Activated CD8-positive, alpha-beta memory T cell treated with anti-CD3 and anti-CD28 coated beads, Interleukin-2, amount 50 U/mL, for 1 hour (primary cell): ENCODE data around the gene B4GALNT2.
"Not testable (repeated sequence)": the region's sequence is repeated elsewhere in the genome, so short reads cannot be mapped to it uniquely, and the experiment has no call there.

Source experiments
- DNase-seq: peaks from one replicate; pipeline ENCODE4 v3.0.0-alpha.2; 2020; ENCODE audit errors: extremely low read depth

B4GALNT2 gene

DNA sequence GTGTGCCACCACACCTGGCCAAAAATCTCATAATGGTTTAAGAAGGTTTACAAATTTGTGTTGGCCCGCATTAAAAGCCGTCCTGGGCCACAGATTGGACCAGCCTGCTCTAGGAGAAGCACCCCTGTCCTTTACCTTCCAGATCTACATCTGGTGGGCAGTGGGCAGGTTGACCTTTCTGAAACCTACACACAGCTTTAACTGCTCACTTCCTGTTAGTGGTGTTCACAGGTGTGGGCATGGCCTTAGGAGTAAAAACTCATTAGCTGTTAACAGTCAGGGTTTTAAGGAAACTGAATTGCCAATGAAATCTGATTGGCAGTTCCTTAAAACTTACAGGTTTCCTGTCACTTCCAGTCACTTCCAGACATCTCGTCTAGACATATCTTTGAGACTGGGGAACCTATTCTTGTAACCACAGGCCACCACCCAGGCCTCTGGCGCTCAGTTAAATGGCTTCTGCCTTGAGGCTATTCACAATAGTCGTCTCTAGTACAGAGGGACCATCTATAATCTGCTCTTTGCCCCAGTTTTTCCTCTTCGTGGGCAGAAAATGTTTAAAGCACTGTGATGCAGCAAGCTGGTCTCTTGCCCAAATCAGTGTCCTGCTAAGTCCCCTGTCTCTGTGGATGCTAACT is 48.5 kb downstream of the B4GALNT2 start:
- DNase-seq = no peak

DNA sequence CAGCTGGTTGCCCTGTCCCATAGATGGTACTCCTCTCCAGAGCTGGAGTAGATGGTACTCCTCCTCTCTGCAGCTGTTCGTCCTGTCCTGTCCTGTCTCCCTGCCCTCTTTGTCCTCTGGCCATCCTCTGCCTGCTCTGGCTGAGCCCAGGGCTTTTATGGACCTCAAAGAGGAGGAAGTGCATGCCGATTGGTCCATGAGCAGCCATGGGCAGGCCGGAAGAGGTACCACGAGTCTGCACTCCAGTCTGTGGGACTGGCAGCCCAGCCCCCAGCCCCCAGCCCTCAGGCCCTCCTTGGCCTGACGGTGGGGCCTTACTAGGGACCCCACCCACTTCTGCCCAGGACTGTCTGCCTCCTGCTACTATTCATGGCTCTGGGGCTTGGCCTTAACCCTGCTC is 50.8 kb downstream of the B4GALNT2 start:
- no peak for DNase-seq

DNA sequence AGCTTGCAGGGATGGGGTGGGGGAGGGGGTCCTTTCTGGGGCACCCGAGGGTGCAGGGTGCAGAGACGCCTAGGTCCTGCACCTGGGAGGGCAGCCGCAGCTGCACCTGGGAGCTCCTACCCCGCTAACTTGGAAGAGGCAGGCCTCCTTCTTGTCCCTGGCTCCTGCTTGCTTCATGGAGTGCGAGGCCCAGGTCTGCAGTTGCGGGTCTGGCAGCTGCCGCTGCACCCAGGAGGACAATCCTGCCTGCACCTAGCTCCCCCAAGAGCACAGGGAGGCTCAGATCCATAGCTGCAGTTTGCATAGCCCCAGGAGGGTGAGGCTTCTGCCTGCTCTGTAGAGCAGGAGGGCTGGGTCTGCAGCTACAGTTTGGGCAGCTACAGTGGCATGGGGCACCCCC is 51.2 kb downstream of the B4GALNT2 start:
- DNase-seq = no peak

DNA sequence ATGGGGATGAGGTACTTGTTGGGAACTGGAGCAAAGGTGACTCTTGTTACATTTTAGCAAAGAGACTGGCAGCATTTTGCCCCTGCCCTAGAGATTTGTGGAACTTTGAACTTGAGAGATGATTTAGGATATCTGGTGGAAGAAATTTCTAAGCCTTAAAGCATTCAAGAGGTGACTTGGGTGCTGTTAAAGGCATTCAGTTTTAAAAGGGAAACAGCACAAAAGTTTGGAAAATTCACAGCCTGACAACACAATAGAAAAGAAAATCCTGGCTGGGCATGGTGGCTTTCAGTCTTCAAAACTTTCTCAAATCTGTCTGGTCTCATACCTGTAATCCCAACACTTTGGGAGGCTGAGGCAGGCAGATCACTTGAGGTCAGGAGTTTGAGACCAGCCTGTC is 52.0 kb downstream of the B4GALNT2 start:
- not testable (repeated sequence) for DNase-seq

DNA sequence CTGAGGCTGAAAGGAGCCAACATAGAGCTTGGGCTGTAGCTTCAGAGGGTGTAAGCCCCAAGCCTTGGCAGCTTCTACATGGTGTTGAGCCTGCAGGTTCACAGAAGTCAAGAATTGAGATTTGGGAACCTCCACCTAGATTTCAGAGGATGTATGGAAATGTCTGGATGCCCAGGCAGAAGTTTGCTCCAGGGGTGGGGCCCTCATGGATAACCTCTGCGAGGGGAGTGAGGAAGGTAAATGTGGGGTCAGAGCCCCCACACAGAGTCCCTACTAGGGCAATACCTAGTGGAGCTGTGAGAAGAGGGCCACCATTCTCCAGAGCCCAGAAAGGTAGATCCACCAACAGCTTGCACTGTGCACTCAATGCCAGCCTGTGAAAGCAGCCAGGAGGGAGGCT is 52.8 kb downstream of the B4GALNT2 start:
- DNase-seq = not testable (repeated sequence)

DNA sequence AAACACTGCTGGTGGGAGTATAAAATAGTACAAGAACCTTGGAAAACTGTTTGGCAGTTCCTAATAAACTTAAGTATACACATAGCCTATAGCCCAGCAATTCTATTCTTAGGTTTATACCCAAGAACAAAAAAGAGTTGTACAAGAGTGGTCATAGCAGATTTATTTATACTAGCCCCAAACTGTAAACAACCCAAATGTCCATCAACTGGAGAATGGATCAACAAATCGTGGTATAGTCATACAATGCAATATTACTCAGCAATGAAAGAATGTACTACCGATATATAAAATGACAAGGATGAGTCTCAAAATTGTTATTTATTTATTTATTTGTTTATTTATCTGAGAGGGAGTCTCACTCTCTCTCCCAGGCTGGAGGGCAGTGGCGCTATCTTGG is 54.7 kb downstream of the B4GALNT2 start:
- DNase-seq = no peak

DNA sequence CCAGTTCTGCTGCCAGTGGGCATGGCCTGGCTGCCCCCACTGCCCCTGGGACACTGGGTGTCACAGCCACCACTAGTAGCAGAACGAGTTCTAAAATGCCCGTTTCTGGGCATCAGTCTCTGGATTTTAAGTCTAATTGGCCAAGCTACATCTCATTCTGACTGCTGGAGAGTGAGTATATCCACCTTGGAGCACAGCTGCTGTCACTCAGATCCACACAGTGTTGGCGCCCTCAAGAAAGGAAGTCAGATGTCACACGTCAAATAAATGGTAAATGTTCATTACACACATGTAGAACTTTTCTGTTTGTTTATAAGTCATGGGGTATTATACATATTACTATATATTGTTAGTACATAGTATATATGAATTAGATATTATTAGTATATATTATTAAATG is 58.4 kb downstream of the B4GALNT2 start:
- no peak for DNase-seq

DNA sequence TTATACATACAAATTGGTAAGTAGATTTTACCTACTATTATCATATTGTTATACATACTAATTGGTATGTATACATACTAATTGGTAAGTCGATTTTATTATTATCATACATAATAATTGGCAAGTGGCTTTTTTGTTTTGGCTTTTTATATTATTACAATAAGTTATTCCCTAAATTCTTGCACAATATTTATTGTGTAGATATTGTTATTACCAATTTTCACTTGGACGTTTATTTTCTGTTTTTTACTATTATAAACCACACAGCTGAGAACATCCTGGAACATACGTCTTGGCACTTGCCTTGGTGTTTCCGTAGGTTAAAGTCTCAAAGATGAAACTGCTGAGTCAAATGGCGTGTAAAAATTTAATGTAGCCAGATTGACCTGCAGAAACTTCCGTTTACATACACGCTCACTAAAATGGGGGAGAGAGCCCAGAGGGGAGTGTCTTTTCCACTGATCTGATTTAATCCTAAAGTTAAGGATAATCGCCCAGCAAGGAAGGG is 58.9 kb downstream of the B4GALNT2 start:
- no peak for DNase-seq

DNA sequence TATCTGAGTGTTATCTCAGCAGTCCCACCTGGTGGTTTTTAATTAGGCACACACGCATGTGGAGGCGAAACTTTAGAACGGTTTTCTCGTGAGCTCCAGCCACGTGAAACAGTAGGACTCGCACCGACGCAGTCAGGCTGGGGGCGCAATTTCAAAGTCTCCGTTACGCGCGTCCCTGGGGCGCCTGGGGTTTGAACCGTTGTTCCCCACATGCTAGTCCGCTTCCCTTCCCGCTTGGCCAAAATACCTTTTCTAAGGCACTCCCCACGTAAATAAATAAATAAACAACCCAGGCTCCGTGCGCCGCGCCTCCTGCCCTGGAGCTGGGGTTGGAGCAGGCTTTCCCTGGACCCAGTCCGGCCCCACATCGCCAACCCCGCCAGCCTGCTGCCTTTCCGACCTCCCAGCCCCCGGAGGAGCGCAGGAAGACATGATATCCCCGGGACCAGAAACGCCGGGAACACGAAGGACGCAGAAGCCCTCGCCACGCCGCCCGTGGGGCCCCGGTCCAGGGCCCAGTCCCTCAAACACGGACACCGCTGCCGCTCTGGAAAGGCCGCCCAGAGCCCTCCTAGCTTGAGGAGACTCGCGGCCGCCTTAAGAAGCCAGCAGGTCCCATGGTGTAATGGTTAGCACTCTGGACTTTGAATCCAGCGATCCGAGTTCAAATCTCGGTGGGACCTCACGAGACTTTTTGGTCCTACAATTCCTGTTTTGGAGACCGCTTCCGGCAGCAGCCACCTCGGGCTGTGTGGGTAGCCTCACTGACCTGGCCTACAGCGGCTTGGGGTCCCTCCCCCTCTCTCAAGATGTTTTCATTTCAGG is 59.6 kb downstream of the B4GALNT2 start:
- DNase-seq = peak; percentile 74

DNA sequence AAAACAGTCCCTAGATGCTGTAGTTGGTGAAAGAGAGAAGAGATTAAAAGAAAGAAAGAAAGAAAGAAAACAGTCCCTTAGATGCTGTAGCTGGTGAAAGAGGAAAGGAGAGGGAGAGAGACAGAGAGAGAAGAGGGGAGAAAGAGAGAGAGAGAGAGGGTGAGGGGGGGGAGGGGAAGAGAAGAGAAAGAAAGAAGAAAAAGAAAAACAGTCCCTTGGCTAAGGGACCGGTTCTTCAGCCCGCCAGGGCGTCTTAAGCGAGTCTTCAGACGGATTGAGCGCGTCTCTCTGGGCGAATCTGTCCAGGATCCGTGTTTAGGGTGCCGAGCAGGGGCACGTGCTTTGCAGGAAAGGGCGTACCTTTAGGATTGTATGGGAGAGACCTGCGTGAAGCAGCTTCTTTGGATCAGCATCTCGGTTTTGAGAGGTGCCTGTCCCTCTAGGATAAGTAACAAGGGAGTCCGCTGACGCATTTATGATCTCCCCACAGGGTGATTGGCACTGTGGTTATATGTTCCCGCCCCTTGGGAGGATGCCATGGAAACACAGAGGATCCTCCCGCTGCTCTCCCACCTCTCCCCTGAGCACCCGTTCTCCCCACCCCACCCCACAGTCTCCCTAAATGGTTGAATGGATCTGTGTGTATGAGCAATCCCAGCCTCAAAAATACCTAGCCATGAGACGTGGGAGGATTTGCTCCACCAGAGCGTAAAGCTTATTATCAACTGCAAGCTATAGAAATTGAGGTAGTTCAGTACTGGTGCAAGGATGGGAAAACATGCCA is 61.1 kb downstream of the B4GALNT2 start:
- no peak for DNase-seq

DNA sequence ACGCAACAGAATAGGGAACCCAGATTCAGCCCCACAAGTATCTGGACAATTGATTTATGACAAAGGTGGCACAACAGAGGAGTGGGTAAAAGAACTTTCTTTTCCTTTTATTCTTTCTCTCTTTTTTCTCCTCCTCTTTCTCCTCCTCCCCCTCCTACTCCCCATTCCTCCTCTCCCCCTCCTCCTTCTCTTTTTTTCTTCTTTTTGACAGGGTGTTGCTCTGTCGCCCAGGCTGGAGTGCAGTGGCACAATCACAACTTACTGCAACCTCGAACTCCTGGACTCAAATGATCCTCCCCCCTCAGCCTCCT is 61.7 kb downstream of the B4GALNT2 start:
- DNase-seq = no peak

DNA sequence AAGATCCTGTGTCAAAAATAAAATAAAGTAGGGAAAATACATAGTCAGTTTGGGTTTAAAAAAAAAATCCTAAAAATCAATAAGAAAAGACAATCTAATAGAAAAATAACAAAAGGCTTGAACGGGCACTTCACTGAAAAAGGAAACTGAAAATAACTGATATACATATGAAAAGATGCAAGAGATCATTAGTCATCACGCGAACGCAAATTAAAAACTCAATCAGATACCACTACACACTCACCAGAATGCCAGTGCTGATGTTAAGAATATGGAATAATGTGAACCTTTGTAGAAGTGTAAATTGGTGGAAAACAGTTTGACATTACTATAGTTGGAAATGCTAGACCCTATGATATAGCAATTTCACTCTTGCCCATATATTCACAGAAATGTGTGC is 63.2 kb downstream of the B4GALNT2 start:
- no peak for DNase-seq

DNA sequence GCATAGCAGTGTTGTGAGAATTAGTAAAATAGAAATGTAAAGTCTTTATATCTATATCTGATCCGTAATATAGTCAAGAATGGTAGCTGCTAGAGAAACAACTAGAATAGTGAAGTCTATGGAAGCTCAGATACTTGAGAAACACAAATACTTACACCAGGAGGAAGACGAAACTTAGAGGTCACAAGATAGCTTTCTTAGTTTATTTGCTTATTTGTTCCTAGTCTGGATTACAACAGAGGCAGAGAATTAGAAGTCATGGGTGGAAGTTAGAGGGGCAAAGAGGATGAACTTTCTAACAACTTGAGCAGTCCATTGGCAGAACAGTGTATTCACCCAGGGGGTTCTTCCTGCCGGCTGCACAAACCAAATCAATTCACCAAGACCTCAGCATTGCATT is 64.0 kb downstream of the B4GALNT2 start:
- no peak for DNase-seq

DNA sequence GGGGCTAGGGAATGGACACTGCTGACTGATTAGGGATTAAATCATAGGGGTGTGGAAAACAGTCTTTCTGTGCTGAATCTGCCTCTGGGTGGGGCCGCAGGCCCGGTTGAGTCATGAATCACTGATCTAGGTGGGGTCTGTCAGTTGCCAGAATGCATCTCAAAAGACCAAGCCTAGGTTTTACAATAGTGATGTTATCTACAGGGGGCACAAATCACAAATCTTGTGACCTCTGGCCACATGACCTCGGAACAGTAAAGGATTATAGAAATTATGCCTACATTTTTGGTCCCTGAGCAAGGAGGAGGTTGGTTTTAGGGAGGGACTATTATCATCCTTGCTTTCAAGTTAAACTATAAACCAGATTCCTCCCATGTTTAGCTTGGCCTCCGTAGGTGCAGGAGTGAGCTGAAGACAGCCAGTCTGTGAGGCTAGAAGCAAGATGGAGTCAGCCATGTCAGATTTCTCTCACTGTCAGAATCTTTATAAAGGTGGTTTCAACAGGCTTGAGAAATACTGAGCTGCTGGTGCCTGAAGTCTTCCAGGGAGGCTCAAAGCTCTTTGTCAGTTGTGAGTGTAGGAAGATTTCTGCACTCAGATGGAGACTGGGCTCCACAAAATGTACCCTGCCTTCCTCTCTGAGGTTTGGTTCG is 64.9 kb downstream of the B4GALNT2 start:
- no peak for DNase-seq

DNA sequence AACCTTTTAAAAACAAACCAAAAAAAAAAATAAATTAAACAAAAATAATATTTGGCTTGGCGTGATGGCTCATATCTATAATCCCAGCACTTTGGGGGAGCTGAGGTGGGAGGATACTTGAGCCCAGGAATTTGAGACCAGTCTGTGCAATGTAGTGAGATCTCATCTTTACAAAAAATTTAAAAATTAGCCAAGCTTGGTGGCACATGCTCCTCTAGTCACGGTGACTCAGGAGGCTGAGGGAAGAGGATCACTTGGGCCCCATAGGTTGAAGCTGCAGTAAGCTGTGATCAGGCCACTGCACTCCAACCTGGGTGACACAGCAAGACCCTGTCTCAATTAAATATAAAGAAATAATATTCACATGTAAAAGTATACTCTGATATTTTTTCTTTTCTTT is 65.6 kb downstream of the B4GALNT2 start:
- no peak for DNase-seq

DNA sequence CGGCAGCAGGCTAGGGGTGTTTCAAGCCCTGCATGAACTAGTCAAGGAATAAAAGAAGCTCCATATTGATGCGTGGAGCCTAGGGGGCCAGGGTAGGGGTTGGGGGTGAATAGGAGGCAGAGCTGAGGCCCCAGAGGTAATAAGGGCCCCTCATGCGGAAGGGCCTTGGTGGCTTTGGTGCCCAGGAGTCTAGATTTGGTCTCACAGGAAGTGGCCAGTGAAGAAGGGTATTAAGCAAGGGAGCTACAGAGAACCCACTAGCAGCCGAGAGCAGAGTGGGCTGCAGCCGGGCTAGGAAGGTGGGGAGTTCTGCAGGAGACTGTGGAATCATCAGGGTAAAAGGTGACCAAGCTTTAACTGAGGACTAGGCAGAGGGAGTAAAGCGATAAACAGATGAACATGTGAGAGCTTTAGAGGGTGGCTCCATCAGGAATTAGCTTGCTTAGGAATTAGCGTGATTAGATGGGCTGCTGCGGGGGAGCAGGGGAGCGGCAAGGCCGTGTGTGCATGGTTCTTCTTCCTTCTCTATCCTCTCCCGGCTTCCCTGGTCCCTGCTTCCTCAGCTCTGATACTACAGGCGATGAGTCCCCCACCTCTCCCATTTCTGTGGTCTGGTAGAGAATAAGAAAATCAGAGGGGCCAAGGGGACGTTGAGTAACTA is 68.0 kb downstream of the B4GALNT2 start:
- no peak for DNase-seq

DNA sequence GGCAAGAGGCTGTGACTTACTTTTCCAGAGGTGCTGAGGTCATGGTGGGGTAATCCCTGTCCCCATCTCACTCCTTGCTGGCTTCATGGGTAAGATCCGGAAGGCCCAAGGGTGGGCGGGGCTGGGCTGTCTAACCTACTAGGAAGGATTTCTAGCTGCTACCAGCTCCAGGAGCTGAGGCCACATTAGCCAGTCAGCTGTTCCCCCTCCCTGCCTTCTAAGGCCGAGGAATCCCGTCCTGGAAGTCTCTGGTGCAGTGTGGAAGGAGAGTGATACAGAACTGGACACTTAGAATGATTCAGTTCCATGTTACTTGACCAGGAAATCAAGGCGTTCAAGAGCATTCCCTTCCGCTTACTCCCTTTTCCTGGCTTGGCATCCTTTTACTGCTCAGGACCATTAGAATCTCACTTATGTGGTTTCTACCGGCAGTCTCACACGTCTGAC is 68.9 kb downstream of the B4GALNT2 start:
- no peak for DNase-seq

DNA sequence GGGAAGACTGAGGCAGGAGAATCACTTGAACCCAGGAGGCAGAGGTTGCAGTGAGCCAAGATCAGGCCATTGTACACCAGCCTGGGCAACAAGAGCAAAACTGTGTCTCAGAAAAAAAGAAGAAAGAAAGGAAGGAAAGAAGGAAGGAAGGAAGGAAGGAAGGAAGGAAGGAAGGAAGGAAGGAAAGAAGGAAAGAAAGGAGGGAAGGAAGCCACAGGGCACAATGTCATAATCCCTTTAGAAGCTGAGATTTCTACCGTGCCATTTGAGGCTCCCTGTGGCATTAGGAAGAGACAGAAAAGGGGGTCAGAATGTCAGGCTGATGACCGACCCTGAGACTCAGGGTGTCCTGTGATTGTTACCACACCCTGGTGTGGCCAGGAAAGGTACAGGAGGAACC is 71.2 kb downstream of the B4GALNT2 start:
- no peak for DNase-seq

DNA sequence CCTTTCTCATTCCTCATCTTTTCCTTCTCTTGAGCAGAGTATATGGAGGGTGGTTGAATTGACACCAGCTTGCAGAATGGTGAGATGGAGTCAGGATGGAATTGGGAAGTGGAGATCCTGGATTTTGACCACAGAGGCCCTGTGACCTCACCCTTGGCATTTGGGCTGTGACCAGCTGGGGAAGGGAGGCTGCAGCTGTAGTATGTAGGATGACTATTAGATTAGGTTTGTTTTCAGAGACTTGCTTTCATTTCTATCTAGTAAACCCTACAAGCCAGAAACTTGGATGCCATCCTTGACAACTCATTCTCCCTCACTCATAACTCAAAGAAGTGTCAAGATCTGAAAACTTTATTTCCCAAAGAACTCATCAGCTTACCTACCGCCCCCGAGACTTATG is 71.9 kb downstream of the B4GALNT2 start:
- DNase-seq = no peak

DNA sequence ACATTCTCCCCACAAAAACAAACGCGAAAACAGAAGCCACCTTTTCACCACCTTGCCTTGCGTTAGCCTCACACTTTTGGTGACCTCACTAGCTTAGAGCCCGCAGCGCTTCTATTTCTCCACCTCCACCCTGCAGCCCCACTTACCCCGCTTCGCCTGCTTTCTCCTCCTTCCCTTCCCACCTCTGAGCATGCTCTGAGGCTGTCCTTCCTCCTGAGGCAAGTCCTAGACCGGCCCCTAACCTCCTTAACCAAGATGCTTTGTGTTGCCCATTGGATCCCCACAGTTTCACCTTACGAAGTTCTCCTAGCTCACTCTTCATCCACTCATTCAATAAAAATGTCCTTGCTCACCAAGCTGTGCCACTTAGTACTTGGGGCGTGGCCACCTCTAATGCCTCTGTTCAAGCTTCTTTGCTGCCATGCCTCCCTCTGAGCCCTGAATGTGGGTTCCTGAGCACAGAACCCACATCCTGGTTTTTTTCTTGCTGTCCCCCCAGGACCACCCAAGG is 76.5 kb downstream of the B4GALNT2 start:
- no peak for DNase-seq
